SU-DHL-6 (cell line): Measurements from ENCODE around the gene KCNE2.

Experiments
- H2AFZ ChIP-seq: fragments of 200-600 bp; sonication (generic); 2 replicates; pipeline ENCODE4 v1.6.1; 2014; ENCODE audit warnings: low read depth, mild to moderate bottlenecking, moderate library complexity, mixed read lengths, antibody characterized with exemption, low read length; ENCODE audit not compliant: severe bottlenecking
- H3F3A ChIP-seq: fragments of 200-600 bp; shearing (Covaris generic); 2 replicates; pipeline ENCODE4 v1.6.0; 2016; ENCODE audit warnings: antibody characterized with exemption, mild to moderate bottlenecking; ENCODE audit not compliant: insufficient read depth
- H3K27ac ChIP-seq: fragments of 200-600 bp; sonication (generic); 2 replicates; pipeline ENCODE4 v1.5.1; 2016; ENCODE audit warnings: low read depth, mild to moderate bottlenecking, low read length, moderate library complexity, mixed read lengths
- H3K27me3 ChIP-seq: fragments of 200-600 bp; sonication (generic), shearing (Covaris generic); 2 replicates; pipeline ENCODE4 v1.6.0; 2014; ENCODE audit warnings: mild to moderate bottlenecking, low read length
- H3K36me3 ChIP-seq: fragments of 200-600 bp; sonication (generic); 2 replicates; pipeline ENCODE4 v1.6.1; 2014; ENCODE audit warnings: mild to moderate bottlenecking, low read length, mixed read lengths
- H3K4me2 ChIP-seq: fragments of 300-600, 200-600 bp; shearing (Covaris generic), sonication (generic); 2 replicates; pipeline ENCODE4 v1.6.0; 2014; ENCODE audit warnings: low read length, low read depth, mild to moderate bottlenecking; ENCODE audit not compliant: poor library complexity, severe bottlenecking
- H3K4me3 ChIP-seq: fragments of 200-600 bp; sonication (generic); 2 replicates; pipeline ENCODE4 v1.5.1; 2014; ENCODE audit warnings: antibody characterized with exemption, low read length, mild to moderate bottlenecking, mixed read lengths; ENCODE audit not compliant: insufficient read depth, poor library complexity, severe bottlenecking
- H3K79me2 ChIP-seq: fragments of 200-600 bp; sonication (generic); 2 replicates; pipeline ENCODE4 v1.6.1; 2014; ENCODE audit warnings: mild to moderate bottlenecking, low read length, moderate library complexity; ENCODE audit not compliant: insufficient read depth
- H3K9ac ChIP-seq: fragments of 200-600 bp; sonication (generic); 2 replicates; pipeline ENCODE4 v1.7.0; 2014; ENCODE audit warnings: mild to moderate bottlenecking, low read length
- H3K9me2 ChIP-seq: fragments of 200-600 bp; sonication (generic); replicated peaks from 2 replicates; pipeline ENCODE4 v1.6.1; 2014; ENCODE audit warnings: low read length; ENCODE audit not compliant: insufficient read depth
- H3K9me3 ChIP-seq: fragments of 200-600 bp; sonication (generic); 2 replicates; pipeline ENCODE4 v1.6.1; 2014; ENCODE audit warnings: low read length, mixed read lengths; ENCODE audit not compliant: insufficient read depth
- H4K20me1 ChIP-seq: fragments of 200-600 bp; sonication (generic); 2 replicates; pipeline ENCODE4 v1.6.1; 2014; ENCODE audit warnings: low read depth, mild to moderate bottlenecking, antibody characterized with exemption, low read length, moderate library complexity, mixed read lengths
- EZH2phosphoT487 ChIP-seq: fragments of 200-600 bp; sonication (generic), shearing (Covaris generic); conservative IDR thresholded peaks from 2 replicates; pipeline ENCODE4 v1.6.1; 2018; ENCODE audit warnings: mild to moderate bottlenecking, antibody characterized with exemption, low read length, moderate library complexity, mixed read lengths
- TF ChIP-seq, protein P1 (sequence below): fragments of 200-600 bp; sonication (generic); IDR thresholded peaks from one replicate; pipeline ENCODE4 v1.5.1; 2017; ENCODE audit warnings: antibody characterized with exemption, mild to moderate bottlenecking, low read length, moderate library complexity; ENCODE audit not compliant: insufficient read depth, poor library complexity, severe bottlenecking

Gene KCNE2

GRCh38 chr21:34354836-34355235, 9.0 kb upstream of the KCNE2 start:
- Histone ChIP-seq H3K9ac (no peak overlapping the region), H3K9me3 (no peaks in the 10 kb centered on the region), H3K27me3 (no peaks in the 10 kb centered on the region), H2AFZ (no peak overlapping the region), H3K4me3 (no peak overlapping the region), H3K79me2 (no peaks in the 10 kb centered on the region), H4K20me1 (no peaks in the 10 kb centered on the region), H3F3A (no peaks in the 10 kb centered on the region), H3K36me3 (no peaks in the 10 kb centered on the region), H3K4me2 (no peak overlapping the region), H3K9me2 (no peaks in the 10 kb centered on the region), H3K27ac (no peak overlapping the region)
- no peak for TF ChIP-seq EZH2phosphoT487
- TF ChIP-seq, protein P1, sequence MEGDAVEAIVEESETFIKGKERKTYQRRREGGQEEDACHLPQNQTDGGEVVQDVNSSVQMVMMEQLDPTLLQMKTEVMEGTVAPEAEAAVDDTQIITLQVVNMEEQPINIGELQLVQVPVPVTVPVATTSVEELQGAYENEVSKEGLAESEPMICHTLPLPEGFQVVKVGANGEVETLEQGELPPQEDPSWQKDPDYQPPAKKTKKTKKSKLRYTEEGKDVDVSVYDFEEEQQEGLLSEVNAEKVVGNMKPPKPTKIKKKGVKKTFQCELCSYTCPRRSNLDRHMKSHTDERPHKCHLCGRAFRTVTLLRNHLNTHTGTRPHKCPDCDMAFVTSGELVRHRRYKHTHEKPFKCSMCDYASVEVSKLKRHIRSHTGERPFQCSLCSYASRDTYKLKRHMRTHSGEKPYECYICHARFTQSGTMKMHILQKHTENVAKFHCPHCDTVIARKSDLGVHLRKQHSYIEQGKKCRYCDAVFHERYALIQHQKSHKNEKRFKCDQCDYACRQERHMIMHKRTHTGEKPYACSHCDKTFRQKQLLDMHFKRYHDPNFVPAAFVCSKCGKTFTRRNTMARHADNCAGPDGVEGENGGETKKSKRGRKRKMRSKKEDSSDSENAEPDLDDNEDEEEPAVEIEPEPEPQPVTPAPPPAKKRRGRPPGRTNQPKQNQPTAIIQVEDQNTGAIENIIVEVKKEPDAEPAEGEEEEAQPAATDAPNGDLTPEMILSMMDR = no peak

- H3K36me3 ChIP-seq = no peaks in the 10 kb centered on the region
- no peak overlapping the region for H3K9ac ChIP-seq
- H3K9me2 ChIP-seq = no peaks in the 10 kb centered on the region
- H4K20me1 ChIP-seq = no peaks in the 10 kb centered on the region
- no peaks in the 10 kb centered on the region for H3K9me3 ChIP-seq
- no peaks in the 10 kb centered on the region for H3F3A ChIP-seq
- H3K27me3 ChIP-seq = no peaks in the 10 kb centered on the region
- no peak overlapping the region for H3K27ac ChIP-seq
- H2AFZ ChIP-seq = no peak overlapping the region
- no peak overlapping the region for H3K4me2 ChIP-seq
- H3K4me3 ChIP-seq = no peak overlapping the region
- H3K79me2 ChIP-seq = no peaks in the 10 kb centered on the region
- no peak for TF ChIP-seq EZH2phosphoT487
- TF ChIP-seq, protein P1 = no peak
Observed at GRCh38 chr21:34355570-34355969, 8.2 kb upstream of the KCNE2 start.

DNA sequence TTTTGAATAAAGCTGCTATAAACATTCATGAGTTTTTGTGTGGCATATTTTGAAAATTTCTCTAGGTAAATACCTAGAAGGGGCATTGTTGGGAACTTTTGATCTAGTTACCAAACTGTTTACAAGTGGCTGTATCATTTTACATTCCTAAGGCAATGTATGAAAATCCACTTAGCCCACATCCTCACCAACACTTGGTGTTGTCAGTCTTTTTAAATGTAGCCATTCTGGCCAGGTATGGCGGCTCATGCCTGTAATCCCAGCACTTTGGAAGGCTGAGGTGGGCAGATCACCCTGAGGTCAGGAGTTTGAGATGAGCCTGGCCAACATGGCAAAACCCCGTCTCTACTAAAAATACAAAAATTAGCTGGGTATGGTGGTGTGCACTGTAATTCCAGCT, 5.9 kb upstream of the KCNE2 start:
- no peak overlapping the region for H2AFZ ChIP-seq
- no peak overlapping the region for H3K27ac ChIP-seq
- no peaks in the 10 kb centered on the region for H3K9me2 ChIP-seq
- no peaks in the 10 kb centered on the region for H3K9me3 ChIP-seq
- TF ChIP-seq, protein P1 = no peak
- no peak for TF ChIP-seq EZH2phosphoT487
- H3K4me2 ChIP-seq = no peak overlapping the region
- no peaks in the 10 kb centered on the region for H3K27me3 ChIP-seq
- H3F3A ChIP-seq = no peaks in the 10 kb centered on the region
- no peaks in the 10 kb centered on the region for H4K20me1 ChIP-seq
- H3K4me3 ChIP-seq = no peak overlapping the region
- no peaks in the 10 kb centered on the region for H3K79me2 ChIP-seq
- no peak overlapping the region for H3K9ac ChIP-seq
- no peaks in the 10 kb centered on the region for H3K36me3 ChIP-seq

DNA sequence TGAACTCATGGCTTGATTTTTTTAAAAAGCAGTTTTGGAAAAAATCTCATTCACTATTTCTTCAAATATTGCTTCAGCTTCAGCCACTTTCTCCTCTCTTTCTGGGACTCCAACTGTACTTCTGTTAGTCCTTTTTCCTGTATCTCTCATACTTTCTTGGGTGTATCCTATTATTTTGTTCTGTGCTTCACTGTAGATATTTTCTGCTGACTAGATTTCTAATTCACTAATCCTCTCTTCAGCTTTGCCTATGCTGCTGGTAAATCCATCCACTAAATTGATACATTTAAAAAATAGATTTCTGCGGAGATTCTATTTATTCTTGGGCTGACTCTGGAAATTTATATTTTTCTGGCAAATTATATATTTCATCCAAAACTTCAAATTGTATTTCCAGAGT, 4.9 kb upstream of the KCNE2 start:
- Histone ChIP-seq H3K4me2 (no peak overlapping the region), H3K4me3 (no peak overlapping the region), H3K27ac (no peak overlapping the region), H3K9me2 (no peaks in the 10 kb centered on the region), H4K20me1 (no peaks in the 10 kb centered on the region), H3K9me3 (no peaks in the 10 kb centered on the region), H3F3A (no peaks in the 10 kb centered on the region), H3K79me2 (no peaks in the 10 kb centered on the region), H3K9ac (no peak overlapping the region), H3K36me3 (no peaks in the 10 kb centered on the region), H2AFZ (no peak overlapping the region), H3K27me3 (no peaks in the 10 kb centered on the region)
- TF ChIP-seq EZH2phosphoT487 = no peak
- TF ChIP-seq, protein P1 = no peak
